HepG2 (cell line): Measurements from ENCODE around the gene CLDN5. TPM values are rescaled to one million over a fixed set of nuclear protein-coding genes. Genes with fewer than 3 reads are reported as not detected.

Experiments used
- CHCHD3 ChIP-seq: sonication (generic); formaldehyde crosslinking; IDR thresholded peaks from 2 replicates; pipeline ENCODE4 v1.8.0; 2022; ENCODE audit warnings: mild to moderate bottlenecking, missing genetic modification reagents, moderate library complexity
- DNMT1 ChIP-seq: sonication (generic); formaldehyde crosslinking; IDR thresholded peaks from 2 replicates; pipeline ENCODE4 v1.5.1; 2020; ENCODE audit warnings: mild to moderate bottlenecking, missing genetic modification reagents
- IRF2 ChIP-seq: IDR thresholded peaks from 2 replicates; pipeline ENCODE4 v1.6.1; 2018; ENCODE audit warnings: missing genetic modification reagents, missing compliant biosample characterization
- JUN ChIP-seq: sonication (generic); formaldehyde crosslinking; IDR thresholded peaks from 2 replicates; pipeline ENCODE4 v1.4.0; 2020; ENCODE audit warnings: mild to moderate bottlenecking, missing genetic modification reagents
- KIAA2018 ChIP-seq: sonication (generic); formaldehyde crosslinking; IDR thresholded peaks from 2 replicates; pipeline ENCODE4 v1.5.0; 2020; ENCODE audit warnings: mild to moderate bottlenecking, missing genetic modification reagents, borderline replicate concordance
- RARA ChIP-seq: IDR thresholded peaks from 2 replicates; pipeline ENCODE4 v1.6.1; 2016; ENCODE audit warnings: missing genetic modification reagents, missing compliant biosample characterization
- SMAD9 ChIP-seq: sonication (generic); formaldehyde crosslinking; IDR thresholded peaks from 2 replicates; pipeline ENCODE4 v1.5.1; 2020; ENCODE audit warnings: mild to moderate bottlenecking, missing genetic modification reagents
- SRSF1 ChIP-seq: fragments of 200-400 bp; formaldehyde crosslinking; optimal IDR thresholded peaks from 2 replicates; pipeline ENCODE3; 2017; ENCODE audit warnings: mild to moderate bottlenecking, low read depth, low read length, moderate library complexity
- THRA ChIP-seq: sonication (generic); formaldehyde crosslinking; IDR thresholded peaks from 2 replicates; pipeline ENCODE4 v1.4.0; 2020; ENCODE audit warnings: missing genetic modification reagents, borderline replicate concordance
- WIZ ChIP-seq: sonication (generic); formaldehyde crosslinking; IDR thresholded peaks from 2 replicates; pipeline ENCODE4 v1.5.1; 2020; ENCODE audit warnings: mild to moderate bottlenecking, missing genetic modification reagents
- ZFY ChIP-seq: sonication (generic); formaldehyde crosslinking; IDR thresholded peaks from 2 replicates; pipeline ENCODE4 v1.4.0; 2020; ENCODE audit warnings: missing genetic modification reagents
- ZHX1 ChIP-seq: sonication (generic); formaldehyde crosslinking; IDR thresholded peaks from 2 replicates; pipeline ENCODE4 v1.8.1; 2022; ENCODE audit warnings: low read depth, mild to moderate bottlenecking, missing genetic modification reagents
- ZNF317 ChIP-seq: sonication (generic); formaldehyde crosslinking; IDR thresholded peaks from 2 replicates; pipeline ENCODE4 v1.5.0; 2020; ENCODE audit warnings: mild to moderate bottlenecking, missing genetic modification reagents
- ZNF773 ChIP-seq: sonication (generic); formaldehyde crosslinking; IDR thresholded peaks from 2 replicates; pipeline ENCODE4 v1.4.0; 2020; ENCODE audit warnings: missing genetic modification reagents, borderline replicate concordance
- ZNF776 ChIP-seq: sonication (generic); formaldehyde crosslinking; IDR thresholded peaks from 2 replicates; pipeline ENCODE4 v1.4.0; 2020; ENCODE audit warnings: mild to moderate bottlenecking, missing genetic modification reagents
- polyA plus RNA-seq, 8 experiments: library from polyadenylated mRNA; depleted of rRNA in 3 of 8; stranded (reverse) in 7 of 8; unstranded in 1 of 8; fragments of >200 nt; fragmentation: Illumina TruSeq in 4 of 8; extraction: Trizol in 4 of 8; gene quantifications; 2 replicates each; pipeline versions ENCODE4 v1.2.1 to v1.2.3, GENCODE V29; 2011 to 2016; ENCODE audit warnings: low read depth in 4 of 8, missing spikeins in 1 of 8, mixed read lengths in 1 of 8; ENCODE audit not compliant: insufficient read depth in 1 of 8
- total RNA-seq, 5 experiments: library from RNA; depleted of rRNA; stranded (reverse); fragments of >200 nt; fragmentation: Illumina TruSeq; extraction: Trizol; gene quantifications; 2 replicates each; pipeline ENCODE4 v1.2.3, GENCODE V29; 2016; ENCODE audit warnings: low read depth in 1 of 5
- TF ChIP-seq, protein P1 (sequence below): sonication (generic); formaldehyde crosslinking; IDR thresholded peaks from 2 replicates; pipeline ENCODE4 v1.4.0; 2020; ENCODE audit warnings: mild to moderate bottlenecking, missing genetic modification reagents

CLDN5 gene
- total and polyA plus RNA-seq, 2 of the 13 experiments (the other 11 are each of a cell fraction or from before 2014, with no cell fraction given) = not detected

DNA sequence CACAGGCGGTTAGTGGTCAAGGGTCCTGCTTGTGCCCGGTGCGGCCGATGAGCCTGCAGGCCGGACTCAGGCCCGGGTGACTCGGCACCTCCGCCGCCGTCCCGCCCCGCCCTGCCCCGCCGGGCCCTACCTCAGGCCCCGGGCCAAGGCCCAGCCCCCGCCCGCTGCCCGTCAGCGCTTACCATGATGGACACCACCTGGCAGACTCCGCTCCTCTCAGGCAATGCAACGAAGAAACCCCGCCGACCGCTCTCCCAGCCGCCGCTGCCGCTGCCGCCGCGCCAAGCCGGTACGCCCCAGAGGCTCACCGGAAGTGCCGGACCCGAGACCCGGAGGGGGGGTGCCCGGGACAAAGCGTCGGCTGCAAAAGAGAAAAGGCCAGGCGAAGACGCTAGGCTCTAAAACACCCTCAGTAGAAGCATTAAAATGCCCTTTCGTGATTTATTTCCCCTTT lies 45.3 kb downstream of the CLDN5 start, which contains the start of gene UFD1 (continued):
- TF ChIP-seq, protein P1, sequence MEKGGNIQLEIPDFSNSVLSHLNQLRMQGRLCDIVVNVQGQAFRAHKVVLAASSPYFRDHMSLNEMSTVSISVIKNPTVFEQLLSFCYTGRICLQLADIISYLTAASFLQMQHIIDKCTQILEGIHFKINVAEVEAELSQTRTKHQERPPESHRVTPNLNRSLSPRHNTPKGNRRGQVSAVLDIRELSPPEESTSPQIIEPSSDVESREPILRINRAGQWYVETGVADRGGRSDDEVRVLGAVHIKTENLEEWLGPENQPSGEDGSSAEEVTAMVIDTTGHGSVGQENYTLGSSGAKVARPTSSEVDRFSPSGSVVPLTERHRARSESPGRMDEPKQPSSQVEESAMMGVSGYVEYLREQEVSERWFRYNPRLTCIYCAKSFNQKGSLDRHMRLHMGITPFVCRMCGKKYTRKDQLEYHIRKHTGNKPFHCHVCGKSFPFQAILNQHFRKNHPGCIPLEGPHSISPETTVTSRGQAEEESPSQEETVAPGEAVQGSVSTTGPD (CRISPR knock-in tag) = no peak
- TF ChIP-seq DNMT1 (CRISPR knock-in tag) = no peak
- TF ChIP-seq ZNF317 (CRISPR knock-in tag) = 0 out of 2 replicates have a peak, but pooled peaks have one; percentile 23
- no peak for TF ChIP-seq KIAA2018
- no peak for TF ChIP-seq IRF2 (CRISPR knock-in tag)
- peak; percentile 82 for TF ChIP-seq ZFY (CRISPR knock-in tag)
- TF ChIP-seq ZNF773 = no peak
- TF ChIP-seq JUN = no peak
- TF ChIP-seq ZNF776 (CRISPR knock-in tag) = no peak
- TF ChIP-seq ZHX1 (CRISPR knock-in tag) = no peak
- TF ChIP-seq THRA = no peak
- TF ChIP-seq CHCHD3 (CRISPR knock-in tag) = no peak
- no peak for TF ChIP-seq RARA (CRISPR knock-in tag)
- TF ChIP-seq SMAD9 (CRISPR knock-in tag) = no peak
- no peak for TF ChIP-seq WIZ (CRISPR knock-in tag)
- no peak for TF ChIP-seq SRSF1
